GM12878 (cell line): ENCODE data around the gene TTYH3. TPM values are rescaled to one million over a fixed set of nuclear protein-coding genes. Genes with fewer than 3 reads are reported as not detected.
"Not testable (repeated sequence)": the region's sequence is repeated elsewhere in the genome, so short reads cannot be mapped to it uniquely, and the experiment has no call there.

ENCODE experiments used
- ATAC-seq: fragments of 200-7000 bp; cut with Tn5 transposase; 3 replicates; pipeline ENCODE4 v1.9.1; 2020; ENCODE audit warnings: mild to moderate bottlenecking, moderate library complexity
- BruUV-seq: library from RNA; stranded (reverse); fragments of 400-500 nt; replicated peaks from 2 replicates; lab custom pipeline; 2021; lab: Mats Ljungman, UMichigan
- CTCF ChIA-PET: fragments of 300-600 bp; sonication (Branson Sonifier 250); formaldehyde crosslinking; extraction: SDS; loops from one replicate; lab custom pipeline; 2021; ENCODE audit warnings: inconsistent platforms; lab: Yijun Ruan, JAX
- POLR2A ChIA-PET: fragments of 350-600 bp; formaldehyde crosslinking; extraction: SDS; loops from one replicate; lab custom pipeline; 2021; ENCODE audit warnings: inconsistent platforms; lab: Charles Lee
- RAD21 ChIA-PET: fragments of 300-600 bp; sonication (Branson Sonifier 250); formaldehyde crosslinking; loops from one replicate; lab custom pipeline; 2023; ENCODE audit warnings: antibody characterized with exemption; ENCODE audit not compliant: unreplicated experiment; lab: Charles Lee
- SMC1A ChIA-PET: fragments of 300-600 bp; sonication (Branson Sonifier 250); formaldehyde crosslinking; loops from one replicate; lab custom pipeline; 2023; ENCODE audit not compliant: unreplicated experiment, uncharacterized antibody; lab: Charles Lee
- DNase-seq: peaks from one replicate; pipeline ENCODE4 v3.0.0-alpha.2; 2011; ENCODE audit warnings: low read depth, low spot score
- FAIRE-seq: peaks from 3 replicates; lab custom pipeline; 2011; peaks lifted over from hg19 to GRCh38; lab: Jason Lieb, UNC
- H2AFZ ChIP-seq: 2 replicates; pipeline ENCODE4 v1.6.0; 2011; ENCODE audit warnings: low read depth, low read length, control low read depth; ENCODE audit not compliant: control insufficient read depth
- H3K27ac ChIP-seq: 2 replicates; pipeline ENCODE4 v1.5.1; 2011; ENCODE audit warnings: control low read depth; ENCODE audit not compliant: control insufficient read depth, insufficient read depth
- H3K27me3 ChIP-seq, 2 experiments: replicated peaks in 1 of 2; 2 replicates each; pipeline versions ENCODE4 v1.6.0 to v1.6.1; 2011; ENCODE audit warnings: low read length in 1 of 2; ENCODE audit not compliant: control insufficient read depth in 2 of 2, insufficient read depth in 2 of 2
- H3K36me3 ChIP-seq, 2 experiments: 2 replicates each; pipeline ENCODE4 v1.5.1; 2011; ENCODE audit warnings: low read length in 1 of 2; ENCODE audit not compliant: control insufficient read depth in 2 of 2, insufficient read depth in 2 of 2
- H3K4me1 ChIP-seq: 2 replicates; pipeline ENCODE4 v1.6.1; 2011; ENCODE audit warnings: mild to moderate bottlenecking, low read length, moderate library complexity, mixed read lengths; ENCODE audit not compliant: control insufficient read depth, insufficient read depth
- H3K4me2 ChIP-seq: 2 replicates; pipeline ENCODE4 v1.6.0; 2011; ENCODE audit warnings: control low read depth; ENCODE audit not compliant: control insufficient read depth, insufficient read depth
- H3K4me3 ChIP-seq: fragments of 200-600 bp; sonication (generic); 2 replicates; pipeline ENCODE4 v1.5.1; 2016
- H3K79me2 ChIP-seq: 2 replicates; pipeline ENCODE4 v1.6.0; 2011; ENCODE audit warnings: low read length; ENCODE audit not compliant: control insufficient read depth, insufficient read depth
- H3K9ac ChIP-seq: 2 replicates; pipeline ENCODE4 v1.8.0; 2011; ENCODE audit warnings: low read length, control low read depth, mixed read lengths; ENCODE audit not compliant: control insufficient read depth, insufficient read depth
- H3K9me3 ChIP-seq: replicated peaks from 3 replicates; pipeline ENCODE4 v1.5.1; 2011; ENCODE audit warnings: mild to moderate bottlenecking, low read length; ENCODE audit not compliant: control insufficient read depth, insufficient read depth
- H4K20me1 ChIP-seq: 2 replicates; pipeline ENCODE4 v1.6.0; 2011; ENCODE audit not compliant: control insufficient read depth, insufficient read depth
- SMAD5 ChIP-seq: IDR thresholded peaks from 2 replicates; pipeline ENCODE4 v1.6.1; 2016; ENCODE audit warnings: antibody characterized with exemption, low read depth
- SUPT20H ChIP-seq: IDR thresholded peaks from 2 replicates; pipeline ENCODE4 v1.6.1; 2011; ENCODE audit warnings: low read depth, mild to moderate bottlenecking, low read length, moderate library complexity, borderline replicate concordance; ENCODE audit not compliant: control insufficient read depth
- TCF3 ChIP-seq: IDR thresholded peaks from 2 replicates; pipeline ENCODE4 v1.6.1; 2012; ENCODE audit warnings: low read depth, mild to moderate bottlenecking, low read length, borderline replicate concordance; ENCODE audit not compliant: insufficient read depth
- ZNF207 ChIP-seq: fragments of 450-650 bp; IDR thresholded peaks from 2 replicates; pipeline ENCODE4 v1.6.1; 2014; ENCODE audit warnings: antibody characterized with exemption, mild to moderate bottlenecking, borderline replicate concordance
- WGBS: methylation state at CpG from one replicate; pipeline ENCODE4 v1.1.6; 2016; ENCODE audit warnings: low lambda C conversion rate; ENCODE audit not compliant: insufficient replicate concordance, insufficient coverage; ENCODE audit errors: missing lambda C conversion rate; 5-methylcytosine and 5-hydroxymethylcytosine counted together
- in situ Hi-C: fragments of 300-500 bp; cut with MboI; formaldehyde crosslinking; loops from 9 replicates; pipeline ENCODE4 v1.14.3; 2018; ENCODE audit warnings: mixed read lengths
- intact Hi-C: fragments of 100-400 bp; cut with micrococcal nuclease; formaldehyde crosslinking; loops from one replicate; pipeline ENCODE4 v1.14.2; 2022; ENCODE audit not compliant: unreplicated experiment
- polyA plus RNA-seq, 11 experiments: library from polyadenylated mRNA; depleted of rRNA in 4 of 11; unstranded in 6 of 11; stranded (reverse) in 5 of 11; fragments of >200 nt; fragmentation: Nextera tagmentation in 4 of 11; fragmentation: Illumina TruSeq in 1 of 11; extraction: Ambion mirVana in 4 of 11; extraction: Trizol in 1 of 11; gene quantifications; 1 replicate in 1 of 11; 2 replicates in 10 of 11; pipeline versions ENCODE4 v1.2.1 to v1.2.3, GENCODE V29; 2011 to 2016; ENCODE audit warnings: inconsistent platforms in 2 of 11, missing spikeins in 2 of 11, low read depth in 1 of 11
- total RNA-seq, 4 experiments: library from RNA; depleted of rRNA in 3 of 4; stranded (reverse); fragments of >200 nt in 3 of 4; fragmentation: Illumina TruSeq in 1 of 4; extraction: Trizol in 1 of 4; gene quantifications; 2 replicates each; pipeline versions ENCODE4 v1.2.1 to v1.2.3, GENCODE V29; 2013 to 2021

TTYH3 gene
- total and polyA plus RNA-seq, 10 of the 15 experiments (the other 5 are each of a cell fraction or from before 2014, with no cell fraction given), result 0.79 to 71.4 (median 10.5) TPM

- RAD21 ChIA-PET, result interaction anchor here (6.8 kb wide), 1 partner anchor 37 kb away, joined by 89 read pairs; no protein-coding TSS in a partner anchor
- H4K20me1 ChIP-seq, H3K4me2 ChIP-seq, DNase-seq, FAIRE-seq, ATAC-seq, H3K4me3 ChIP-seq, H3K4me1 ChIP-seq, H3K79me2 ChIP-seq, BruUV-seq, H3K9me3 ChIP-seq, H3K9ac ChIP-seq, H3K27me3 ChIP-seq, H3K36me3 ChIP-seq, H3K27ac ChIP-seq, H2AFZ ChIP-seq, in situ Hi-C loops: not testable (repeated sequence)
- POLR2A ChIA-PET, result interaction anchor here (1.4 kb wide), 1 partner anchor 26 kb away, joined by 4 read pairs; no protein-coding TSS in a partner anchor
- intact Hi-C loops, result loop anchor here (5.0 kb wide), 1 partner anchor 106 kb away; no protein-coding TSS in a partner anchor
- 82% methylated on average over 6 of the region's 6 CpGs for WGBS
- SMC1A ChIA-PET, result interaction anchor here (0.9 to 6.3 kb wide), 3 partner anchors 37 to 261 kb away, joined by 3 to 113 read pairs (median 4); no protein-coding TSS in a partner anchor
- CTCF ChIA-PET, result interaction anchor here (1.3 to 6.3 kb wide), 2 partner anchors 36 to 168 kb away, joined by 3 to 154 read pairs; no protein-coding TSS in a partner anchor
Measured at GRCh38 chr7:2673214-2673613, 41.4 kb downstream of the TTYH3 start.

GRCh38 chr7:2673934-2674333 is 42.1 kb downstream of the TTYH3 start:
- H3K4me2 ChIP-seq, result no peak overlapping the region
- no peak overlapping the region for H3K4me3 ChIP-seq
- no peak overlapping the region for H2AFZ ChIP-seq
- FAIRE-seq, result no peak
- no peaks in the 10 kb centered on the region for H3K36me3 ChIP-seq
- no peak for ATAC-seq
- H3K27me3 ChIP-seq, result no peaks in the 10 kb centered on the region
- no TSS peak for BruUV-seq
- intact Hi-C loops, result loop anchor here (5.0 kb wide), 1 partner anchor 107 kb away; no protein-coding TSS in a partner anchor
- DNase-seq, result no peak
- peaks cover 4% of the 10 kb centered on the region; the same call in 1 of the 2 replicates for H3K4me1 ChIP-seq
- no peaks in the 10 kb centered on the region for H3K79me2 ChIP-seq
- TF ChIP-seq TCF3 (no peak), SUPT20H (no peak), SMAD5 (no peak), ZNF207 (no peak)
- TF ChIP-seq, all 136 proteins: peak for 0
- H3K9ac ChIP-seq, result no peak overlapping the region
- in situ Hi-C loops, result no loop called here
- no peaks in the 10 kb centered on the region for H4K20me1 ChIP-seq
- ChIA-PET RAD21 (interaction anchor here (6.8 kb wide), 1 partner anchor 36 kb away, joined by 89 read pairs; no protein-coding TSS in a partner anchor), POLR2A (no interaction called here), CTCF (interaction anchor here (0.9 to 6.3 kb wide), 2 partner anchors 35 to 45 kb away, joined by 3 to 154 read pairs; no protein-coding TSS in a partner anchor), SMC1A (interaction anchor here (0.9 to 6.3 kb wide), 3 partner anchors 37 to 261 kb away, joined by 3 to 113 read pairs (median 4); no protein-coding TSS in a partner anchor)
- no peak overlapping the region for H3K27ac ChIP-seq
- no peaks in the 10 kb centered on the region; the same call in 2 of the 3 replicates for H3K9me3 ChIP-seq
